Renal cortical epithelial cell (primary cell): ENCODE data around the gene CDH9. TPM values are rescaled to one million over a fixed set of nuclear protein-coding genes. Genes with fewer than 3 reads are reported as not detected.

Source experiments
- DNase-seq: peaks from one replicate; pipeline ENCODE4 v3.0.0-alpha.2; 2011; ENCODE audit warnings: low read depth
- total RNA-seq: library from RNA; depleted of rRNA; stranded (reverse); fragments of >200 nt; gene quantifications from 2 replicates; pipeline ENCODE4 v1.2.3, GENCODE V29; 2014

CDH9 gene
- not detected in 2 replicates for total RNA-seq

- no peak for DNase-seq
Measured at GRCh38 chr5:27038476-27038875, at the start of gene CDH9. TSS of gene CDH9 (minus strand) at chr5:27038586. CDS start at chr5:26988333, 50,253 bp downstream.

GRCh38 chr5:27087747-27088146, 49.4 kb upstream of the CDH9 start:
- DNase-seq, result no peak

GRCh38 chr5:27083449-27084415, 45.3 kb upstream of the CDH9 start:
- no peak for DNase-seq

- no peak for DNase-seq
Measured at GRCh38 chr5:27080147-27080546, 41.8 kb upstream of the CDH9 start.

GRCh38 chr5:27062451-27062850, 24.1 kb upstream of the CDH9 start:
- DNase-seq, result no peak

- no peak for DNase-seq
Measured at GRCh38 chr5:27048510-27048909, 10.1 kb upstream of the CDH9 start.

- no peak for DNase-seq
Measured at GRCh38 chr5:27041372-27041771, 3.0 kb upstream of the CDH9 start.

- DNase-seq, result no peak
Measured at GRCh38 chr5:27034565-27034964, 3.8 kb downstream of the CDH9 start.

- no peak for DNase-seq
Measured at GRCh38 chr5:27026801-27027200, 11.6 kb downstream of the CDH9 start.

- no peak for DNase-seq
Measured at GRCh38 chr5:27026063-27026462, 12.3 kb downstream of the CDH9 start.

- no peak for DNase-seq
Measured at GRCh38 chr5:27021471-27021870, 16.9 kb downstream of the CDH9 start.

- peak; percentile 20 for DNase-seq
Measured at GRCh38 chr5:27020973-27021372, 17.4 kb downstream of the CDH9 start.

GRCh38 chr5:27015758-27016157, 22.6 kb downstream of the CDH9 start:
- DNase-seq, result no peak

- no peak for DNase-seq
Measured at GRCh38 chr5:27011274-27011673, 27.1 kb downstream of the CDH9 start.

GRCh38 chr5:27010646-27011045, 27.7 kb downstream of the CDH9 start:
- no peak for DNase-seq

GRCh38 chr5:27009540-27009915, 28.9 kb downstream of the CDH9 start:
- DNase-seq, result no peak

- no peak for DNase-seq
Measured at GRCh38 chr5:27008604-27009539, 29.5 kb downstream of the CDH9 start.

- no peak for DNase-seq
Measured at GRCh38 chr5:27007121-27007520, 31.3 kb downstream of the CDH9 start.

GRCh38 chr5:26986985-26987384, 51.4 kb downstream of the CDH9 start:
- no peak for DNase-seq

- no peak for DNase-seq
Measured at GRCh38 chr5:26981750-26982149, 56.6 kb downstream of the CDH9 start.

- DNase-seq, result no peak
Measured at GRCh38 chr5:26959290-26959689, 79.1 kb downstream of the CDH9 start.

- no peak for DNase-seq
Measured at GRCh38 chr5:26955161-26955560, 83.2 kb downstream of the CDH9 start.

GRCh38 chr5:26948921-26949320, 89.5 kb downstream of the CDH9 start:
- DNase-seq, result no peak
